GM12875 (cell line): ENCODE measurements around the gene UBLCP1.

Experiments used
- H3K4me3 ChIP-seq: one replicate; pipeline ENCODE4 v1.5.1; 2011; ENCODE audit warnings: low read depth, low read length, control low read depth
- CTCF ChIP-seq: IDR thresholded peaks from 2 replicates; pipeline ENCODE4 v1.5.1; 2011; ENCODE audit warnings: low read depth, mild to moderate bottlenecking, control low read depth, inconsistent platforms, low read length, moderate library complexity, borderline replicate concordance; ENCODE audit not compliant: insufficient read depth

Gene UBLCP1

GRCh38 chr5:159240301-159240870 is 22.7 kb upstream of the UBLCP1 start:
- no peak for TF ChIP-seq CTCF
- no peak overlapping the region for H3K4me3 ChIP-seq

- no peak for TF ChIP-seq CTCF
- H3K4me3 ChIP-seq = no peak overlapping the region
Measured at GRCh38 chr5:159241946-159242552, 21.0 kb upstream of the UBLCP1 start.

GRCh38 chr5:159242656-159243055 is 20.4 kb upstream of the UBLCP1 start:
- TF ChIP-seq CTCF = no peak

GRCh38 chr5:159243385-159243784 is 19.7 kb upstream of the UBLCP1 start:
- TF ChIP-seq CTCF = no peak
- H3K4me3 ChIP-seq = no peak overlapping the region

More at GRCh38 chr5:159242656-159243055, 20.4 kb upstream of the UBLCP1 start:
- H3K4me3 ChIP-seq = no peak overlapping the region

- TF ChIP-seq CTCF = no peak
- H3K4me3 ChIP-seq = no peak overlapping the region
Measured at GRCh38 chr5:159244163-159244562, 18.9 kb upstream of the UBLCP1 start.

GRCh38 chr5:159244890-159245289 is 18.2 kb upstream of the UBLCP1 start:
- H3K4me3 ChIP-seq = no peak overlapping the region
- TF ChIP-seq CTCF = no peak

- no peak for TF ChIP-seq CTCF
- no peak overlapping the region for H3K4me3 ChIP-seq
Measured at GRCh38 chr5:159249158-159249557, 13.9 kb upstream of the UBLCP1 start.
